A549 (cell line): ENCODE data around the gene GRM4. TPM values are rescaled to one million over a fixed set of nuclear protein-coding genes. Genes with fewer than 3 reads are reported as not detected.

Experiments used
- ATAC-seq, 2 experiments: fragments of 200-7000 bp in 1 of 2; fragments of >200 bp in 1 of 2; cut with Nextera tagmentation in 1 of 2; cut with Tn5 transposase in 1 of 2; 3 replicates each; pipeline versions ENCODE4 v1.8.0 to v1.9.1; 2018 to 2020; ENCODE audit warnings: mild to moderate bottlenecking in 1 of 2, moderate library complexity in 1 of 2
- CTCF ChIA-PET: fragments of 300-600 bp; sonication (Branson Sonifier 250); formaldehyde crosslinking; extraction: SDS; loops from one replicate; lab custom pipeline; 2021; ENCODE audit warnings: antibody characterized with exemption, inconsistent platforms; lab: Yijun Ruan, JAX
- POLR2A ChIA-PET: fragments of 350-600 bp; formaldehyde crosslinking; extraction: SDS; loops from one replicate; lab custom pipeline; 2021; ENCODE audit warnings: antibody characterized with exemption, inconsistent platforms; lab: Yijun Ruan, JAX
- DNase-seq, 2 experiments: peaks; one replicate each; pipeline versions ENCODE4 v3.0.0 to v3.0.0-alpha.2; 2011 to 2016; ENCODE audit warnings: low read depth in 1 of 2, low spot score in 1 of 2
- FAIRE-seq: peaks from 2 replicates; lab custom pipeline; 2011; peaks lifted over from hg19 to GRCh38; lab: Jason Lieb, UNC
- H3K27ac ChIP-seq, 2 experiments: fragments of >200 bp; sonication (Bioruptor Twin); formaldehyde crosslinking; 3 replicates each; pipeline ENCODE4 v1.5.1; 2016 to 2017
- H3K4me1 ChIP-seq: fragments of >200 bp; sonication (Bioruptor Twin); formaldehyde crosslinking; 3 replicates; pipeline ENCODE4 v1.6.1; 2016
- H3K4me2 ChIP-seq: fragments of >200 bp; sonication (Bioruptor Twin); formaldehyde crosslinking; 3 replicates; pipeline ENCODE4 v1.6.1; 2016
- H3K4me3 ChIP-seq: fragments of >200 bp; sonication (Bioruptor Twin); formaldehyde crosslinking; 3 replicates; pipeline ENCODE4 v1.5.1; 2016
- H3K9me3 ChIP-seq: fragments of >200 bp; sonication (Bioruptor Twin); formaldehyde crosslinking; 3 replicates; pipeline ENCODE4 v1.6.1; 2016
- E2F6 ChIP-seq: IDR thresholded peaks from 2 replicates; pipeline ENCODE4 v1.6.1; 2012; ENCODE audit warnings: low read depth, borderline replicate concordance
- EHF ChIP-seq: fragments of 250-450 bp; sonication (Bioruptor Pico); IDR thresholded peaks from 2 replicates; pipeline ENCODE4 v1.5.0; 2020; ENCODE audit warnings: mild to moderate bottlenecking
- EHMT2 ChIP-seq: fragments of 200-600 bp; sonication (generic); IDR thresholded peaks from 2 replicates; pipeline ENCODE4 v1.6.1; 2016; ENCODE audit warnings: antibody characterized with exemption, low read depth, mild to moderate bottlenecking, moderate library complexity
- ESRRA ChIP-seq: fragments of 150-350 bp; IDR thresholded peaks from 2 replicates; pipeline ENCODE4 v1.6.1; 2014; ENCODE audit warnings: mild to moderate bottlenecking, low read length, borderline replicate concordance
- FOSB ChIP-seq: fragments of 250-450 bp; sonication (Bioruptor Pico); IDR thresholded peaks from 2 replicates; pipeline ENCODE4 v1.5.0; 2020; ENCODE audit warnings: mild to moderate bottlenecking, moderate library complexity
- FOXS1 ChIP-seq: fragments of 250-450 bp; sonication (Bioruptor Pico); IDR thresholded peaks from 2 replicates; pipeline ENCODE4 v1.5.0; 2020; ENCODE audit warnings: mild to moderate bottlenecking, moderate library complexity
- HES2 ChIP-seq: fragments of >200 bp; sonication (Bioruptor Twin); formaldehyde crosslinking; IDR thresholded peaks from 2 replicates; pipeline ENCODE4 v1.6.1; 2016
- HEYL ChIP-seq: fragments of 250-450 bp; sonication (Bioruptor Pico); IDR thresholded peaks from 2 replicates; pipeline ENCODE4 v1.8.0; 2021; ENCODE audit warnings: mild to moderate bottlenecking, moderate library complexity
- HMGXB4 ChIP-seq: fragments of 250-450 bp; sonication (Bioruptor Pico); IDR thresholded peaks from 2 replicates; pipeline ENCODE4 v1.5.0; 2021; ENCODE audit warnings: mild to moderate bottlenecking, moderate library complexity, borderline replicate concordance
- HOXB13 ChIP-seq: fragments of 250-450 bp; sonication (Bioruptor Pico); IDR thresholded peaks from 2 replicates; pipeline ENCODE4 v1.5.0; 2020; ENCODE audit warnings: low read depth, mild to moderate bottlenecking, moderate library complexity
- HOXB5 ChIP-seq: fragments of 250-450 bp; sonication (Bioruptor Pico); IDR thresholded peaks from 2 replicates; pipeline ENCODE4 v1.5.0; 2020; ENCODE audit warnings: mild to moderate bottlenecking, moderate library complexity
- JUNB ChIP-seq: fragments of >200 bp; sonication (Bioruptor Twin); formaldehyde crosslinking; IDR thresholded peaks from 2 replicates; pipeline ENCODE4 v1.6.1; 2016
- MAZ ChIP-seq: fragments of 150-350 bp; IDR thresholded peaks from 2 replicates; pipeline ENCODE4 v1.6.1; 2014; ENCODE audit warnings: antibody characterized with exemption, low read depth, low read length, borderline replicate concordance
- PHF8 ChIP-seq: fragments of 200-600 bp; sonication (generic); IDR thresholded peaks from 2 replicates; pipeline ENCODE4 v1.6.1; 2016; ENCODE audit warnings: low read depth, mild to moderate bottlenecking, antibody characterized with exemption, moderate library complexity, borderline replicate concordance
- POLR2A ChIP-seq: IDR thresholded peaks from 2 replicates; pipeline ENCODE4 v1.6.1; 2012; ENCODE audit warnings: mild to moderate bottlenecking, low read length
- TFCP2L1 ChIP-seq: fragments of 250-450 bp; sonication (Bioruptor Pico); IDR thresholded peaks from 2 replicates; pipeline ENCODE4 v1.5.0; 2021; ENCODE audit warnings: mild to moderate bottlenecking
- USF2 ChIP-seq: fragments of 450-650 bp; IDR thresholded peaks from 2 replicates; pipeline ENCODE4 v1.6.1; 2014; ENCODE audit warnings: antibody characterized with exemption
- ZNF302 ChIP-seq: fragments of 250-450 bp; sonication (Bioruptor Pico); IDR thresholded peaks from 2 replicates; pipeline ENCODE4 v1.9.0; 2021; ENCODE audit warnings: inconsistent platforms, mild to moderate bottlenecking, moderate library complexity
- ZSCAN20 ChIP-seq: fragments of 250-450 bp; sonication (Bioruptor Pico); IDR thresholded peaks from 2 replicates; pipeline ENCODE4 v1.8.0; 2022; ENCODE audit warnings: mild to moderate bottlenecking, moderate library complexity
- WGBS: methylation state at CpG from one replicate; pipeline ENCODE4 v1.1.6; 2017; ENCODE audit errors: missing lambda C conversion rate; 5-methylcytosine and 5-hydroxymethylcytosine counted together
- polyA plus RNA-seq, 4 experiments: library from polyadenylated mRNA; depleted of rRNA in 3 of 4; stranded (reverse); fragments of >200 nt; fragmentation: RNase III in 1 of 4; extraction: RNeasy Plus Mini Kit Qiagen cat#74134 plus additional on column Dnase treatment in 1 of 4; gene quantifications; 2 replicates in 3 of 4; 3 replicates in 1 of 4; pipeline ENCODE4 v1.2.3, GENCODE V29; 2011 to 2017

Gene GRM4
- polyA plus RNA-seq, 2 of the 4 experiments (the other 2 are of a cell fraction), result 0.05 TPM

- H3K4me3 ChIP-seq, result no peak overlapping the region
- ATAC-seq (no peak), DNase-seq (no peak), FAIRE-seq (no peak)
- ChIA-PET CTCF (interaction anchor here (0.9 to 3.2 kb wide), 3 partner anchors 16 to 299 kb away, joined by 3 to 10 read pairs (median 6); no protein-coding TSS in a partner anchor), POLR2A (no interaction called here)
- no peaks in the 10 kb centered on the region for H3K9me3 ChIP-seq
- 48% methylated on average over 3 of the region's 3 CpGs for WGBS
- H3K4me2 ChIP-seq, result no peak overlapping the region
- no peaks in the 10 kb centered on the region for H3K4me1 ChIP-seq
- TF ChIP-seq PHF8 (no peak), HOXB13 (CRISPR knock-in tag) (no peak), FOXS1 (CRISPR knock-in tag) (no peak), JUNB (no peak), TFCP2L1 (no peak)
- H3K27ac ChIP-seq, result no peak overlapping the region
Measured at GRCh38 chr6:34061348-34061747, 84.5 kb downstream of the GRM4 start.

GRCh38 chr6:34059914-34060313 is 86.0 kb downstream of the GRM4 start:
- POLR2A ChIA-PET, result no interaction called here
- H3K4me3 ChIP-seq, result no peak overlapping the region
- TF ChIP-seq E2F6 (no peak), HOXB5 (CRISPR knock-in tag) (no peak), POLR2A (no peak), FOSB (CRISPR knock-in tag) (no peak), ZSCAN20 (no peak), HES2 (no peak), EHF (no peak), ESRRA (no peak), ZNF302 (CRISPR knock-in tag) (no peak), USF2 (no peak), MAZ (no peak)
- TF ChIP-seq, all 56 proteins: peak for 0
- Histone ChIP-seq H3K9me3 (no peaks in the 10 kb centered on the region), H3K4me2 (no peak overlapping the region), H3K4me1 (no peaks in the 10 kb centered on the region), H3K27ac (no peak overlapping the region)
- no peak for FAIRE-seq
- no peak for DNase-seq
- 33% methylated on average over 1 of the region's 3 CpGs for WGBS
- ATAC-seq, result no peak
- CTCF ChIA-PET, result interaction anchor here (0.9 to 3.2 kb wide), 3 partner anchors 9 to 316 kb away, joined by 3 to 10 read pairs (median 3); no protein-coding TSS in a partner anchor

GRCh38 chr6:34059136-34059731 is 86.7 kb downstream of the GRM4 start:
- DNase-seq (no peak), ATAC-seq (no peak), FAIRE-seq (no peak)
- WGBS, result 78% methylated on average over 12 of the region's 17 CpGs
- ChIA-PET CTCF (interaction anchor here (0.9 to 3.1 kb wide), 3 partner anchors 10 to 315 kb away, joined by 3 to 15 read pairs (median 3); no protein-coding TSS in a partner anchor), POLR2A (no interaction called here)
- Histone ChIP-seq H3K4me3 (no peak overlapping the region), H3K4me2 (no peak overlapping the region), H3K9me3 (no peaks in the 10 kb centered on the region), H3K27ac (no peak overlapping the region), H3K4me1 (no peaks in the 10 kb centered on the region)
- TF ChIP-seq EHMT2, result no peak
- no peak for TF ChIP-seq HEYL (CRISPR knock-in tag)
- no peak for TF ChIP-seq HMGXB4 (CRISPR knock-in tag)
